Chondrocyte (in vitro differentiated cells): ENCODE data around the gene TAS1R2. TPM values are rescaled to one million over a fixed set of nuclear protein-coding genes. Genes with fewer than 3 reads are reported as not detected.

Experiments
- DNase-seq: peaks from one replicate; pipeline ENCODE4 v3.0.0; 2021; ENCODE audit warnings: mixed read lengths, low spot score
- H3K27ac Mint-ChIP-seq: one replicate; pipeline ENCODE4 v1.8.0; 2021; ENCODE audit warnings: mild to moderate bottlenecking, moderate library complexity, mixed read lengths; ENCODE audit not compliant: unreplicated experiment
- H3K27me3 Mint-ChIP-seq: 2 replicates; pipeline ENCODE4 v1.8.0; 2021; ENCODE audit warnings: low read depth, mixed read lengths
- H3K36me3 Mint-ChIP-seq: 2 replicates; pipeline ENCODE4 v1.8.0; 2021; ENCODE audit warnings: low read depth, mixed read lengths
- H3K4me1 Mint-ChIP-seq: 2 replicates; pipeline ENCODE4 v1.8.0; 2021; ENCODE audit warnings: low read depth, mild to moderate bottlenecking, mixed read lengths
- H3K4me3 Mint-ChIP-seq: one replicate; pipeline ENCODE4 v1.8.0; 2021; ENCODE audit warnings: mild to moderate bottlenecking, moderate library complexity, mixed read lengths; ENCODE audit not compliant: unreplicated experiment
- H3K9me3 Mint-ChIP-seq: 2 replicates; pipeline ENCODE4 v1.8.0; 2021; ENCODE audit warnings: low read depth, mixed read lengths
- total RNA-seq: library from RNA; stranded (reverse); gene quantifications from 3 replicates; pipeline ENCODE4 v1.2.1, GENCODE V29; 2021
- TF ChIP-seq, protein P1 (sequence below): fragments of 200-600 bp; sonication (generic); IDR thresholded peaks from 2 replicates; pipeline ENCODE4 v1.5.0; 2021; ENCODE audit warnings: antibody characterized with exemption, mild to moderate bottlenecking, moderate library complexity

TAS1R2 gene
- total RNA-seq, 1 donor from 2014 or later = not detected

DNA sequence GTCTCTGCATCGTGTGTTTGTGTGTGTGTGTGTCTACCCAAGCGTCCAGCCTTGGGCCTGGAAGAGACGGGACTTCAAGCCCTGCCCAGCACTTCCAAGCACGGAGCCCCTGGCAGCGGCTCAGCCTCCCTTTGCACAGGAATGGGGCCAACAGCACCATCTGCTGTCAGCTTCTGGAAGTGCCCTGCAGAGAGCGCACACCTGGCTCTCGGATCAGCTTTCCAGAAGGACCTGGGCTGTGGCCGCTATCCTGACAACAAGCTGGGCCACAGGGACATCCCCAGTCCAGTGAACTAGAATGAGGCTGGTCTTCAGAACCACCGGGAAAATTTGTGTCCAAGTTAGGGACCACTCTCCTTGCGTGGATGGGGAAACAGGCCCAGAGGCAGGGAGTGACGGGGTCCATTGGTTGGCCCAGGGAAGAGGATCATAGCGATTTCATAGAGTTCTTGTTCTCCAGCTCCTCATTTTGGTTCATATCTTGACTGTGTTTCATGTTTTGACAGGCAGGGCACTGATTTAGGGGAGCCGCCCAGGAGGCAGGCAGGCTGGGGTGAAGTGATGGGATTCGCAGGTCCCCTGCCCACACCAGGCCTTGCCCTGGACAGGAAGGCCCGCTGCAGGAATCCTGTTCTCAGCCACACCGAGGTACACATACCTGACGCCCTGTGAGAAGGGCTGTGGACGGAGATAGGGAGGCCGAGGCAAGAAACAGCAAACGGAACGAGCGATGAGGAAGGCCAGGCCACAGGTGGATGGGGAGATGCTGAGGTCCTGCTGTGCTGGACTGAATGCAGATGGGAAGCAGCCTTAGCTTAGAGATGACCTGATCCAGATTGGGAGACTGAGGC, 38.4 kb downstream of the TAS1R2 start:
- Mint-ChIP-seq H3K27me3 (peaks cover 37% of the 10 kb centered on the region), H3K36me3 (peaks cover 1% of the 10 kb centered on the region), H3K4me1 (no peaks in the 10 kb centered on the region), H3K27ac (no peak overlapping the region), H3K9me3 (no peaks in the 10 kb centered on the region), H3K4me3 (no peak overlapping the region)
- TF ChIP-seq, protein P1, sequence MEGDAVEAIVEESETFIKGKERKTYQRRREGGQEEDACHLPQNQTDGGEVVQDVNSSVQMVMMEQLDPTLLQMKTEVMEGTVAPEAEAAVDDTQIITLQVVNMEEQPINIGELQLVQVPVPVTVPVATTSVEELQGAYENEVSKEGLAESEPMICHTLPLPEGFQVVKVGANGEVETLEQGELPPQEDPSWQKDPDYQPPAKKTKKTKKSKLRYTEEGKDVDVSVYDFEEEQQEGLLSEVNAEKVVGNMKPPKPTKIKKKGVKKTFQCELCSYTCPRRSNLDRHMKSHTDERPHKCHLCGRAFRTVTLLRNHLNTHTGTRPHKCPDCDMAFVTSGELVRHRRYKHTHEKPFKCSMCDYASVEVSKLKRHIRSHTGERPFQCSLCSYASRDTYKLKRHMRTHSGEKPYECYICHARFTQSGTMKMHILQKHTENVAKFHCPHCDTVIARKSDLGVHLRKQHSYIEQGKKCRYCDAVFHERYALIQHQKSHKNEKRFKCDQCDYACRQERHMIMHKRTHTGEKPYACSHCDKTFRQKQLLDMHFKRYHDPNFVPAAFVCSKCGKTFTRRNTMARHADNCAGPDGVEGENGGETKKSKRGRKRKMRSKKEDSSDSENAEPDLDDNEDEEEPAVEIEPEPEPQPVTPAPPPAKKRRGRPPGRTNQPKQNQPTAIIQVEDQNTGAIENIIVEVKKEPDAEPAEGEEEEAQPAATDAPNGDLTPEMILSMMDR = peak; percentile 93
- no peak for DNase-seq

DNA sequence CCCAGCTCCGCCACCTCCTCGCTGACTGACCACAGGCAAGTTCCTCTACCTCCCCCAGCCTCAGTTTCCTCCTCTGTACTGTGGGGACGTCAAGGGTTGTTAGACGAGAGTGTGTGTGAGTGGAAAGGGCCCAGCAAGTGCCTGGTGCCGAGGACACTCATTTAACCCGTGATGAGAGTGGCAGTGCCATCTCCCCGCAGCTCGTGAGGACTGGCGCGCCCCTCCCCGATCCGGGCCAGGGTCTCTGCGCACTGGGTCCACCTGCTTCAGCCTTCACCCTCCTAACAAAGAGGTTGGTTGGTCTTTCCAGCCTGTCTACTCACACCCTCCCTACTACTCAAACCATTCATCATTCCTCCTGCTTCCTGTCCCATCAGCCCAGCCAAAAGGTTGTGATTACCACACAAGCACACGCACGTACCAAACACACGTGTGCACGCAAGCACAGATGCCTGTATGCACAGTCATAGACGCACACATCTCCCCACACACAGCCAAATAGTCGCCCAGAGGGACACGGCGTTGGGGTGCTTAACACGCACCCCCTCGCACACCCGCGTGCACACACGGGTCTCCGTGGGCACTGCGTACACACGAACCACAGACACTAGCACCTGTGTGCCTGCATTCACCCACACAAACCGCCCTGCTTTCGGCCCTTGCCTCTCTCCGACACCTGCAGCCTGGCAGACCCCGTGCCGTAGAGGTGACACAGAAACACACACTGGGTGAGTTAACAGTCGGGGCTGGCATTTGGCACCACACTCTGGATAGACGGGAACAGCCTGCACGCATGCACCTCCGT, 39.3 kb downstream of the TAS1R2 start:
- Mint-ChIP-seq H3K4me3 (no peak overlapping the region), H3K9me3 (no peaks in the 10 kb centered on the region), H3K36me3 (peaks cover 1% of the 10 kb centered on the region), H3K4me1 (no peaks in the 10 kb centered on the region), H3K27ac (no peak overlapping the region), H3K27me3 (peaks cover 32% of the 10 kb centered on the region)
- no peak for DNase-seq
- TF ChIP-seq, protein P1 = no peak

DNA sequence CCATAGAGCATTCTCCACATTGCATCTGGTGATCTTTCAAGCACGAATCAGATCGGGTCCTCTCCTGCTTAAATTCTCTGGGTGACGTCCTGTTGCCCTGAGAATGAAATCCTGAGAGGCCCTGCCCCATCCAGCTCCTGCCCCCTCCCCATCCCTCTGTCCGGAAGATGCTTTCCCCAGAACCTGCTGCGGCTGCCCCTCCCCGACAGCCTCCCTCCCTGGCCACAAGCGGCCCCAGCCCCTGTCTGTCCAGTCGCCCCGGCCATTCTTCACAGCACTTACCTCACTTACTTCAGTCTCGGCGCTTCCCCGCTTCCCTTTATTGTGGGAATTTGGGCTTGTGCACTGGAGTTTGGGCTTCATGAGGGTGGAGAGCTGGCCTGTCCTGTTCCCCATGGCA, 40.3 kb downstream of the TAS1R2 start:
- Mint-ChIP-seq H3K27ac (no peak overlapping the region), H3K4me1 (no peaks in the 10 kb centered on the region), H3K36me3 (peaks cover 1% of the 10 kb centered on the region), H3K9me3 (no peaks in the 10 kb centered on the region), H3K27me3 (peaks cover 31% of the 10 kb centered on the region), H3K4me3 (no peak overlapping the region)
- DNase-seq = no peak
- TF ChIP-seq, protein P1 = no peak

DNA sequence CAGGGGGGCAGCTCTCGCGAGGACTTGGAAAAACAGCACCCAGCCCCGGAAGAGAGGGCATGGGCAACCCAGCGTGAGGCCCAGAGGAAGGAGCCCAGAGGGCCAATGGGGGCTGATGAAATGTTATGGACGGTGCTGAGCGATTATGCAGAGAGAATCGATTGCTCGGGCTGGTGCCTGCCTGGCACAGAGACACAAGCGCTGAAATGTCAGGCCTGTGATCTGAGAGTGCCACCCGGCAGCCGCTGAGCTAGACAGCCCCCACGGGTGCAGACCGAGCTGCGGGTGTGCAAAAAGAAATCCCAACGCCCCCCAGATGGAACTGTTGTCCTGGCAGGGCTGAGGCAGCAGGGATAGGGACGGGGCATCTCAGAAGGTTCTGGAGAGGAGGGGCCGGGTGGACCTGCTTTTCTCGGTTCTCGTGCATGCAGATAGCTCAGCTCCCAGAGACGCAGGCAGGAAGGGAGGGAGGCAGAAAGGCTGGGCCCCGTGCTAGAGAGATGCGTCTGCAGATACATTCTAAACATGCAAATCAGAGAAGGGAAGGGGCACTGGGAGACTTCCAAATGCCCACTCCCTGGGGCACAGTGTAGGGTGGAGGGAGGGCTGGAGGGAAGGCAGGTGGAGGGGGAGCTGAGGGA, 41.5 kb downstream of the TAS1R2 start:
- Mint-ChIP-seq H3K4me1 (no peaks in the 10 kb centered on the region), H3K9me3 (no peaks in the 10 kb centered on the region), H3K4me3 (no peak overlapping the region), H3K27me3 (peaks cover 29% of the 10 kb centered on the region), H3K27ac (no peak overlapping the region), H3K36me3 (no peaks in the 10 kb centered on the region)
- TF ChIP-seq, protein P1 = no peak
- no peak for DNase-seq

DNA sequence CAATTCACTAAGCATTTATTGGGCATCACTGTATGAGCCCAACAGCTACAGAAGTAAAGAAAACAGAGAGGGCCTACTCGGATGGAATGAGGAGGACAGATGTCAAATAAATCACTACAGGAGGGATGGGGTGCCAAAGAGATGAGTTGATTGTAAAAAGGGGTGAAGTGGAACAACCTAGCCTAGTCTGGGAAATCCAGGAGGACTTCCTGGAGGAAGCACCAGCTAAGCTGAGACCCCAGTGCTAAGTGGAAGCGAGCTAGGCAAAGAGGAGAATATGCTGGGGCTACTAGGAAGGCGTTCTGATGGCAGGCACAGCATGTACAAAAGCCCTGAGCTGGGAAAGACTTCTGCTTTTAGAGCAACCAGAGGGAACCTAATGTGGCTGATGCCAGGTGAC, 42.1 kb downstream of the TAS1R2 start:
- H3K4me1 Mint-ChIP-seq = no peaks in the 10 kb centered on the region
- H3K27ac Mint-ChIP-seq = no peak overlapping the region
- no peaks in the 10 kb centered on the region for H3K36me3 Mint-ChIP-seq
- TF ChIP-seq, protein P1 = no peak
- no peaks in the 10 kb centered on the region for H3K9me3 Mint-ChIP-seq
- H3K4me3 Mint-ChIP-seq = no peak overlapping the region
- H3K27me3 Mint-ChIP-seq = peaks cover 29% of the 10 kb centered on the region
- no peak for DNase-seq
